Stimulated activated CD4-positive, alpha-beta T cell treated with anti-CD3 and anti-CD28 coated beads, Interleukin-1b, Interleukin-23, amount 100 ng/mL, for 24 hours (primary cell): Measurements from ENCODE around the gene AVEN.
"Not testable (repeated sequence)": the region's sequence is repeated elsewhere in the genome, so short reads cannot be mapped to it uniquely, and the experiment has no call there.

Source experiments
- DNase-seq, 4 experiments: peaks; one replicate each; pipeline ENCODE4 v3.0.0-alpha.2; 2020; ENCODE audit warnings: low read depth in 4 of 4, low spot score in 1 of 4

The AVEN gene

GRCh38 chr15:34043391-34043790, 4.4 kb upstream of the AVEN start:
- no peak for DNase-seq

- DNase-seq: no peak
Observed at GRCh38 chr15:34039790-34040113, 748 bp upstream of the AVEN start.

GRCh38 chr15:34038023-34038870, 757 bp downstream of the AVEN start:
- DNase-seq: peak; percentile 39 to 64 (median 58)

DNA sequence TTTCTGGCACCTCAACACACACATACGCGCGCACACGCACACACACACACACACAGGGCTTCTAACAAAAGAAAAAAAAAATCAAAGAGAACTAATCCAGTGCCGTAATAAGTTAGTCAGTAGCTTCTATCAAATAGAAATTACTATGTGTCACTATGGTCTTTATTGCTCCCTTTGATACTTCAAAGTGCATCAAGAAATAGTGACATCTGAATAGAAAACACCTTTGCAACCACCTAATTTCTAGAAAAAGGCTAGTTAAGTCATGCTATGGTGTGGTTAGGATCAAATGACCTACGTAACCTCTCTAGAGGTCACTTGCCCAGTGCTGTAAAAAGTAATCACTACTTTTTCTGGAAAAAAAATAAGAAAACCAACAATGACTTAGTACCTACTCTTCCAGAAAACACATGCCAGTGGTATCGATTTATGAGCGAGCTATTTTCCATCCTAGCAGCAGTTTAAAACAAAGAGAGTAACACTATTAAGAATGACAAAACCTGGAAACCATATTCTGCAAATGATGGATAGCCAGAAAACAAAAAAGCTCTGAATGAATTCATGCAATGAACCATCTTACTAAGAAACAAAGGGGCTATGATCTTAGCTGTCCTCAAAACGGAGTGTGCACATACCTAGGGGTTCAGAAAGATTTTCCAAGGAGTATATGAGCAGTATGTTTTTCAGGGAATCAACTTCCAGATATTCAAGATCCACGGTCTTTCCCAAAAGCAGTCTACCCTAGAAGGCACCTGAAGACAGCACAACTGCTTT, 6.8 kb downstream of the AVEN start:
- DNase-seq: peak in 1 of 4 experiments; percentile 13

GRCh38 chr15:34027606-34028005, 11.4 kb downstream of the AVEN start:
- no peak for DNase-seq

DNA sequence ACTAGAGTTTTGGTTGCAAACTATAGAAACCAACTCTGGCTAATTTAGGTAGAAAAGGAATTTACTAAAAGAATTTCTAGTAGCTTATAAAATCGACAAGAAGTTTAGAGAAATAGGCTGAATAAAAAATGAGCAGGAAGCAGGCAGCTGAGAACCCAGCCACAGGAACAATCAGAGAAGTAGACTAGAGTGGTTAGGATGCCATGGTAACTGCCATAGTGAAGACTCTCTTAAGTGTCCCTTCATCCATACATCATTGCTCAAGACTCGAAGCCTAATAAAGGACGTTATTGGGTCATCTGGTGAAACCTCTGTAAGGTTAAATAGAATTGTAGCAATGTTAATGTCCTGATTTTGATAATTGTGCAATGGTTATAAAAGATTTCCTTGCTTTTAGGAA, 13.8 kb downstream of the AVEN start:
- no peak for DNase-seq

GRCh38 chr15:34023907-34024306, 15.1 kb downstream of the AVEN start:
- no peak for DNase-seq

GRCh38 chr15:34019369-34019990, 19.5 kb downstream of the AVEN start:
- no peak for DNase-seq

GRCh38 chr15:34018738-34019137, 20.3 kb downstream of the AVEN start:
- not testable (repeated sequence) for DNase-seq

DNA sequence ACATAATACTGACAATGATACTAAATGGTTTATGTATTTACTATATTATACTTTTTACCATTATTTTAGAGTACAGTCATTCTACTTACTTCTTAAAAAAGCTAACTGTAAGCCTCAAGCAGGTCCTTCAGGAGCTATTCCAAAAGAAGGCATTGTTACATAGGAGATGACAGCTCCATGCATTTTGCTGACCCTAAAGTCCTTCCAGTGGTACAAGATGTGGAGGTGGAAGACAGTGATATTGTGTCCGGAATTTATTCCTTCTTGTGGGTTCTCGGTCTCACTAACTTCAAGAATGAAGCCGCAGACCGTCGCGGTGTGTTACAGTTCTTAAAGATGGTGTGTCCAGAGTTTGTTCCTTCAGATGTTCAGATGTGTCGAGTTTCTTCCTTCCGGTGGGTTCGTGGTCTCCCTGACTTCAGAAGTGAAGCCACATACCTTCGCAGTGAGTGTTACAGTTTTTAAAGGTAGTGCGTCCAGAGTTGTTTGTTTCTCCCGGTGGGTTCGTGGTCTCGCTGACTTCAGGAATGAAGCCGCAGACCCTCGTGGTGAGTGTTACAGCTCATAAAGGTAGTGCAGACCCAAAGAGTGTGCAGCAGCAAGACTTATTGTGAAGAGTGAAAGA, 20.9 kb downstream of the AVEN start:
- no peak for DNase-seq

GRCh38 chr15:34014556-34014955, 24.4 kb downstream of the AVEN start:
- no peak for DNase-seq

DNA sequence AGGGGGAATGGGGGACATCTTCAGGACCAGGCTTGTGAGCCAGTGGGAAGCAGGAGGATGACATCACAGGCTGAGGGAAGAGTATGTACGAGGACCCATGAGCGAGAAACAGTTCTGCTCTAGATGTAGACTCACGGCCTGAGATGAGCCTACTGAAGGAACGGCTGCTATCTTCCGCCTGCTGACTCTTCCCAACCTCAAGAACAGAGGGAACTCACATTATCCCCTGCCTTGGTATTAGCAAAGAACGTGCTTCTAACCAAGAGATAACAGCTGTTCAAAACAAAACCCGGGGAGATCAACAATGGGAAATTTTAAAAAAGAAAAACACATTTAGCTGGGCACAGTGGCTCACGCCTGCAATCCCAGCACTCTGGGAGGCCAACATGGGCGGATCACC, 25.3 kb downstream of the AVEN start:
- no peak for DNase-seq

GRCh38 chr15:34012461-34013028, 26.5 kb downstream of the AVEN start:
- DNase-seq: no peak

DNA sequence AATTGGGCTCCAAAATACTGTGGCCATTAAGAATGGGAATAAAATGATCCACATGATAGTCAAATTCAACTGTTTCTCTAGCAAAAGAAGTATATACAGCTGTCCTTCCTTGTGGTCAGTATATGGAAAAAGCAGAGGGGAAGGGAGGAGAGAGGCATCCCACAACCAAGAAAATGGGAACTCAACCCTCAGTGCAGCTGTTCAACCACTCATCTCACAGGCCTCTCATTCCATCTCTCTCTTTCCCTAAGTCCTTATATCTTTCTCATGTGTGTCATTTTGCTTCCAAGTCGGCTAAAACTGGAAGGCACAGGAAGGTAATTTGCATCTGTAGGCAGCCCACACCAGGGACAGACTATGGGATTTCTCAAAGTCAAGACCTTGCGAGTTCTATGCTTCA, 27.5 kb downstream of the AVEN start:
- no peak for DNase-seq

DNA sequence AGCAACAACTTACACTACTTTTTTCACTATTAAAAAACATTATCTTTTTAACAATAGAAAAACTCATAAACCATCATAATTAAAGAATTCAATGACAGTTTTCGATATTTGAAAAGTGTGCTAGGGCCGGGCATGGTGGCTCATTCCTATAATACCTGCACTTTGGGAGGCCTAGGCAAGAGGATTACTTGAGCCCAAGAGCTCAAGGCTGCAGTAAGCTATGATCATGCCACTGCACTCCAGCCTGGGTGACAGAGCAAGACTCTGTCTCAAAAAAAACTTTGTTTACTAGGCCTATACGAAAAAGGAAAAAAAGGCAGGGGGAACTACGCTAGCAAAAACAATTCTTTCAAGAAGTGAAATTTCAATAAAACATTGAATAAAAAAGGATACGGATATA, 28.1 kb downstream of the AVEN start:
- DNase-seq: no peak

- no peak for DNase-seq
Observed at GRCh38 chr15:34009656-34010055, 29.3 kb downstream of the AVEN start.

DNA sequence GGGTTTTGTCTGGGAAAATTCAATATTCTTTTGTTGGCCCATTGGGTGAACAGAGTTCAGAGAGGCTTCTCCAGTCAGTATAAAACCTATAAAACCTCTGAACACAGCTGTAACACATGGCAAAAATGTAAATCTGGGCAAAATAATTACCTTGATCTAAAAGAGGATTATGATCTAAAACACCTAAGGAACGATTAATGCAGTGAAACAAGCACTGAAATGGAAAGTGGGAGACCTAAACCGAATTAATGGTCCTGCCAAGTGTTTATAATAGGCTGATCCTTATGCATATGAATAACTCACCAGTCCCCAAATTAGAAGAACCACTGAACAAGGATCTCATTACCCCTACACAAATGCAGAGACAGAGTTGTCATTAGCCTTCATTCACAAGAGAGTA, 32.6 kb downstream of the AVEN start:
- no peak for DNase-seq

GRCh38 chr15:34001536-34001935, 37.5 kb downstream of the AVEN start:
- no peak for DNase-seq

- not testable (repeated sequence) for DNase-seq
Observed at GRCh38 chr15:33995666-33996065, 43.3 kb downstream of the AVEN start.

- DNase-seq: no peak
Observed at GRCh38 chr15:33994005-33994615, 44.9 kb downstream of the AVEN start.

GRCh38 chr15:33988384-33988783, 50.6 kb downstream of the AVEN start:
- DNase-seq: no peak
